Measurements from ENCODE around the gene C1QTNF2. TPM values are rescaled to one million over a fixed set of nuclear protein-coding genes. Genes with fewer than 3 reads are reported as not detected.
A peak's percentile ranks its signal among the peaks of the same experiment; 100 is the strongest.

C1QTNF2 gene
- total and polyA plus RNA-seq, 10 of the 15 experiments (the other 5 are each of a cell fraction or from before 2014, with no cell fraction given), result not detected

DNA sequence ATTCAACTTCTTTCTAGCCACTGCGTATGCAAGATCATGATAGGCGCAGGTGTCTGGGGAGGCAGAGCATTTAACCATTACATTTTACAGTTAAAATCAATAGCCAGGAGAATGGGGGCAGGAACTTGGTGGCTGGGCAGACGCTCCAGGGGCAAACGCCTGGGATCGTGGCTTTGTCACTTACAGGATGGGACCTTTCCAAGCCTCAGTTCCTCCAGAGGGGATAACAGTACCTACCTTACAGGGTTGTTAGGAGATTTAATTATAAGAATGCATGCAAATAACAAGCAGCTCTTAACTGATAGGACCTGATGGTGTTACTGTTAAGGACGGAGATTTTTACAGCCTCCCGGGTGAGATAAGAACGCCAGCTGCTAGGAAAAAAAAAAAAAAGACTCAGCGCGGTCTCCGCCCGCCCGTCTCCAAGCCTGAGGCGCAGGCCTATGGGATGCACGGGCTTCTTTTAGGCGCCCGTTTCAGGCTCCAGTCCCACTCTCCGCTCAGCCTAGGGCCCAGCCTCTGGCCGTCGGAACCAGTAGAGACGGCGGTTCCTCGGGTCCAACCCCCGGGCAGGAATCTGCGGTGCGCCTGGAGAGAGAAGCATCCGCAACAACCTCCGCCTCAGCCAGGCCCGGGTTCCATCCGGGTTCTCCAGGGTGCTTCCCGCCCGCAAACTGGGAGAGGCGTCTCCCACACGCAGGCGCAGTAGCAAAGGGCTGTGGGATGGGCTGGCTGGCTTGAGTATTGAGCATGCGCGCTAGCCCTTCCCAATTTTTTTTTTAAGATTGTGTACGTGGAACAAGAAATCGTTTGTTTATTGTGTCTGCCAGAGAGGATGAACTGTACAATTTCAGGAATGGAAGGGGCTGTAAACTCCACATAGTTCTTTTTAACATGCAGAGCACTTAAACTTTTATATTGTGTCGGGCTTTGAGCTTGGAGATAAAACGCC is 29.3 kb upstream of the C1QTNF2 start, which contains the start of gene FAM200C (continued):
- TF ChIP-seq, protein P1, sequence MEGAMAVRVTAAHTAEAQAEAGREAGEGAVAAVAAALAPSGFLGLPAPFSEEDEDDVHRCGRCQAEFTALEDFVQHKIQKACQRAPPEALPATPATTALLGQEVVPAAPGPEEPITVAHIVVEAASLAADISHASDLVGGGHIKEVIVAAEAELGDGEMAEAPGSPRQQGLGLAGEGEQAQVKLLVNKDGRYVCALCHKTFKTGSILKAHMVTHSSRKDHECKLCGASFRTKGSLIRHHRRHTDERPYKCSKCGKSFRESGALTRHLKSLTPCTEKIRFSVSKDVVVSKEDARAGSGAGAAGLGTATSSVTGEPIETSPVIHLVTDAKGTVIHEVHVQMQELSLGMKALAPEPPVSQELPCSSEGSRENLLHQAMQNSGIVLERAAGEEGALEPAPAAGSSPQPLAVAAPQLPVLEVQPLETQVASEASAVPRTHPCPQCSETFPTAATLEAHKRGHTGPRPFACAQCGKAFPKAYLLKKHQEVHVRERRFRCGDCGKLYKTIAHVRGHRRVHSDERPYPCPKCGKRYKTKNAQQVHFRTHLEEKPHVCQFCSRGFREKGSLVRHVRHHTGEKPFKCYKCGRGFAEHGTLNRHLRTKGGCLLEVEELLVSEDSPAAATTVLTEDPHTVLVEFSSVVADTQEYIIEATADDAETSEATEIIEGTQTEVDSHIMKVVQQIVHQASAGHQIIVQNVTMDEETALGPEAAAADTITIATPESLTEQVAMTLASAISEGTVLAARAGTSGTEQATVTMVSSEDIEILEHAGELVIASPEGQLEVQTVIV (IDR thresholded peaks at IDR 0.05; ENCODE audit: borderline replicate concordance, partially characterized antibody), result no peak
- TF ChIP-seq STAT1 (conservative IDR thresholded peaks at IDR 0.05) (0 out of 2 replicates have a peak, but pooled peaks have one; percentile 68), EED (IDR thresholded peaks at IDR 0.05; ENCODE audit: low read depth) (peak; percentile 72), MTA3 (IDR thresholded peaks at IDR 0.05; ENCODE audit: borderline replicate concordance, low read length) (no peak; the same call in 1 of the 2 replicates), NR2C2 (IDR thresholded peaks at IDR 0.05; ENCODE audit: borderline replicate concordance, control insufficient read depth, insufficient read length, low read depth) (no peak), DPF2 (IDR thresholded peaks at IDR 0.05) (no peak), TCF7 (IDR thresholded peaks at IDR 0.05; ENCODE audit: borderline replicate concordance) (no peak), ZNF384 (IDR thresholded peaks at IDR 0.05; ENCODE audit: borderline replicate concordance, low read depth, low read length) (peak; percentile 88), ETV6 (conservative IDR thresholded peaks at IDR 0.05 in 1 of 2, IDR thresholded peaks at IDR 0.05 in 1 of 2; ENCODE audit: borderline replicate concordance in 1 of 2, low read depth in 1 of 2) (no peak), HCFC1 (IDR thresholded peaks at IDR 0.05; ENCODE audit: low read length) (peak; percentile 30; the same call in 1 of the 2 replicates), BCL11A (IDR thresholded peaks at IDR 0.05; ENCODE audit: low read depth, low read length) (no peak), TARDBP (IDR thresholded peaks at IDR 0.05; ENCODE audit: borderline replicate concordance) (no peak), HDAC2 (IDR thresholded peaks at IDR 0.05) (no peak), POLR2AphosphoS2 (IDR thresholded peaks at IDR 0.05; ENCODE audit: low read depth, low read length) (peak; percentile 62; the same call in 1 of the 2 replicates), NFIC (IDR thresholded peaks at IDR 0.05; ENCODE audit: low read depth, low read length) (no peak)
- TF ChIP-seq, protein P2, sequence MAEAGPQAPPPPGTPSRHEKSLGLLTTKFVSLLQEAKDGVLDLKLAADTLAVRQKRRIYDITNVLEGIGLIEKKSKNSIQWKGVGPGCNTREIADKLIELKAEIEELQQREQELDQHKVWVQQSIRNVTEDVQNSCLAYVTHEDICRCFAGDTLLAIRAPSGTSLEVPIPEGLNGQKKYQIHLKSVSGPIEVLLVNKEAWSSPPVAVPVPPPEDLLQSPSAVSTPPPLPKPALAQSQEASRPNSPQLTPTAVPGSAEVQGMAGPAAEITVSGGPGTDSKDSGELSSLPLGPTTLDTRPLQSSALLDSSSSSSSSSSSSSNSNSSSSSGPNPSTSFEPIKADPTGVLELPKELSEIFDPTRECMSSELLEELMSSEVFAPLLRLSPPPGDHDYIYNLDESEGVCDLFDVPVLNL (IDR thresholded peaks at IDR 0.05; ENCODE audit: low read depth, low read length), result no peak
- TF ChIP-seq, protein P3, sequence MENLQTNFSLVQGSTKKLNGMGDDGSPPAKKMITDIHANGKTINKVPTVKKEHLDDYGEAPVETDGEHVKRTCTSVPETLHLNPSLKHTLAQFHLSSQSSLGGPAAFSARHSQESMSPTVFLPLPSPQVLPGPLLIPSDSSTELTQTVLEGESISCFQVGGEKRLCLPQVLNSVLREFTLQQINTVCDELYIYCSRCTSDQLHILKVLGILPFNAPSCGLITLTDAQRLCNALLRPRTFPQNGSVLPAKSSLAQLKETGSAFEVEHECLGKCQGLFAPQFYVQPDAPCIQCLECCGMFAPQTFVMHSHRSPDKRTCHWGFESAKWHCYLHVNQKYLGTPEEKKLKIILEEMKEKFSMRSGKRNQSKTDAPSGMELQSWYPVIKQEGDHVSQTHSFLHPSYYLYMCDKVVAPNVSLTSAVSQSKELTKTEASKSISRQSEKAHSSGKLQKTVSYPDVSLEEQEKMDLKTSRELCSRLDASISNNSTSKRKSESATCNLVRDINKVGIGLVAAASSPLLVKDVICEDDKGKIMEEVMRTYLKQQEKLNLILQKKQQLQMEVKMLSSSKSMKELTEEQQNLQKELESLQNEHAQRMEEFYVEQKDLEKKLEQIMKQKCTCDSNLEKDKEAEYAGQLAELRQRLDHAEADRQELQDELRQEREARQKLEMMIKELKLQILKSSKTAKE (IDR thresholded peaks at IDR 0.05; ENCODE audit: low read depth, poor library complexity, severe bottlenecking), result no peak
- TF ChIP-seq, protein P4, sequence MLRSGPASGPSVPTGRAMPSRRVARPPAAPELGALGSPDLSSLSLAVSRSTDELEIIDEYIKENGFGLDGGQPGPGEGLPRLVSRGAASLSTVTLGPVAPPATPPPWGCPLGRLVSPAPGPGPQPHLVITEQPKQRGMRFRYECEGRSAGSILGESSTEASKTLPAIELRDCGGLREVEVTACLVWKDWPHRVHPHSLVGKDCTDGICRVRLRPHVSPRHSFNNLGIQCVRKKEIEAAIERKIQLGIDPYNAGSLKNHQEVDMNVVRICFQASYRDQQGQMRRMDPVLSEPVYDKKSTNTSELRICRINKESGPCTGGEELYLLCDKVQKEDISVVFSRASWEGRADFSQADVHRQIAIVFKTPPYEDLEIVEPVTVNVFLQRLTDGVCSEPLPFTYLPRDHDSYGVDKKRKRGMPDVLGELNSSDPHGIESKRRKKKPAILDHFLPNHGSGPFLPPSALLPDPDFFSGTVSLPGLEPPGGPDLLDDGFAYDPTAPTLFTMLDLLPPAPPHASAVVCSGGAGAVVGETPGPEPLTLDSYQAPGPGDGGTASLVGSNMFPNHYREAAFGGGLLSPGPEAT (IDR thresholded peaks at IDR 0.05; ENCODE audit: low read depth), result peak; percentile 85
- TF ChIP-seq, protein P5, sequence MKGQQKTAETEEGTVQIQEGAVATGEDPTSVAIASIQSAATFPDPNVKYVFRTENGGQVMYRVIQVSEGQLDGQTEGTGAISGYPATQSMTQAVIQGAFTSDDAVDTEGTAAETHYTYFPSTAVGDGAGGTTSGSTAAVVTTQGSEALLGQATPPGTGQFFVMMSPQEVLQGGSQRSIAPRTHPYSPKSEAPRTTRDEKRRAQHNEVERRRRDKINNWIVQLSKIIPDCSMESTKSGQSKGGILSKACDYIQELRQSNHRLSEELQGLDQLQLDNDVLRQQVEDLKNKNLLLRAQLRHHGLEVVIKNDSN (IDR thresholded peaks at IDR 0.05; ENCODE audit: borderline replicate concordance, extremely low read length, insufficient read depth, low read depth, low read length), result no peak

All from GM12878 (cell line).